ENCODE data around the gene CCDC92.

CCDC92 gene

DNA sequence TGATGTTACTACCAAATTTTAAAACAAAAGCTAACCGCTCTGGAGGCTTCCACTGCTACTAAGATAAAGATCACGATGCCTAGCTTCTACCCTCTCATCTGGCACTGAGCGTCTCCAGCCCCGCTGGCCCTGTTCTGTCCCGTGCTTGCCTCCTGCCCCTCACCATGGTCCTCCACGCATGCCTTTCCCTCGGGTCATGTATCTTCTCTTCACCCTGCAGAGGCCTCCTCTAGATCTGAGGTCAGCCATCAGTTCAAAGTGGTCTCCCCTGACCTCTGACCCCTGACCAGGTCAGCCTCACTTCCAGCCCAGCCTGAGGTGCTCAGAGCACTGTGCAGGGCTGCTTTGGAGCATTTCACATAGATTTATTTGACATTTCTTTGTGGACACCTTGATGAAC lies 28.7 kb upstream of the CCDC92 start:
- DNase-seq = no peak

DNA sequence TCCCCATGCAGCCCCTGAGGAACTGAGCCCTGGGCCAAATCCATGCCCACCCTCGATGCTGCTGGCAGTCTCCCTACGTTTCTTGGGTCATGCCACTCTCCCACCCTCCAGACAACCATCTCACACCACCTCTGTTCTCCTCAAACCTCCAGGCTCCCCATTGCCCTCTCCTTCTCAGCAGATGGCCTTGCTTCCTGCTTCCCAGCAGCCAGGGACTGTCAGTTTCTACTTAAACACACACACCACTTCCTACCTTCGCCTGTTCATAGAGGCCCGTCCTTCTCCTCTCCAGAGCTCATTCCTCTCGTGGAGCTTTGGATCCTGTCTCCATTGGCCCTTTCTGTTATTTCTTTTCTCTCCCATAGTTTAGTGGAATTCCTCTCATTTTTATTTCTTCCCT lies 27.5 kb upstream of the CCDC92 start:
- DNase-seq = no peak

DNA sequence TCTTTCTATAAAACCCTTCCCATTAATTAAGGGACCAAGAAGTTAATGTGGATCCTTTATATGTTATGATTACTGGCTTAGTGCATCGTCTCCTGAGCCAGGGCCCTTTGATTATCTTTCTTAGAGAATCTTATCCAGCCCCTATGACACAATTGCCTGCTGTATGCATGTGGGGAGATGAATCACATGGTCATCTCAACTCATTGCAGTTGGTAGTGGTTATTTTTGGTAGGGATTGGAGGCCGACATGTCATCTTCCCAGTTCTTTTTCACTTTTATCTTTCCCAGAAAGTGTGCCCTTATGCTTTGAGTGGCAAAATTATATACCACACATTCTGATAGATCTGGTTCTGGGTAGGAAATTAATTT lies 26.3 kb upstream of the CCDC92 start:
- DNase-seq = no peak

DNA sequence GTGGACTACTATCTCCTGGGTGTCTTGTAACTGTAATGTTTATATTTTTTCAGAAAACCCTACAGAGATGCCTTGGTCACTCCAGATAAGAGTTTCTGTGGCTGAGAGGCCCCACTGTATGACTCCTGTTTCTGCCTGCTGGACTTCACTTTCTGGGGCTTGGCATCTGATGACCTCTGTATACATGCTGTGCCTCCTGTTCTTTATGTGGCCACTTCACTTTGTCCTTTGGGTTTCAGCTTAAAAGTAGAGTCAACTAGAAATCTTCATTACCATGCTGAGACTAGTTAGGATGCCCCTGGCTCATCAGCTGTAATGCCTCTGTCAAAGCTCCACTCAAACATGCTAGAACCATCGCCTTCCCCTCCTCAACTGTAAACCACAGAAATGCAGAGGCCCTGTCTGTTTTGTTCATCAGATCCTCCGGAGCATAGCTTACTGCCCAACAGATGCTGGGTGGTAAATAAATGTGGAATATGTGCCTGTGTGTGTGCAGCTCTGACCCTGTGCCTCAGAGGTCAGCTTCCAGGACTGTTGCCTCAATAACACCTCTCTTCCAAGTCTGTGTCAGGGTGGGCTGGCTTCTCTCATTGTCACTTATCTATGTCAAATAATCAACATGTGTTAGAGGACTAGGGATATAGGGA lies 25.8 kb upstream of the CCDC92 start:
- DNase-seq = no peak

DNA sequence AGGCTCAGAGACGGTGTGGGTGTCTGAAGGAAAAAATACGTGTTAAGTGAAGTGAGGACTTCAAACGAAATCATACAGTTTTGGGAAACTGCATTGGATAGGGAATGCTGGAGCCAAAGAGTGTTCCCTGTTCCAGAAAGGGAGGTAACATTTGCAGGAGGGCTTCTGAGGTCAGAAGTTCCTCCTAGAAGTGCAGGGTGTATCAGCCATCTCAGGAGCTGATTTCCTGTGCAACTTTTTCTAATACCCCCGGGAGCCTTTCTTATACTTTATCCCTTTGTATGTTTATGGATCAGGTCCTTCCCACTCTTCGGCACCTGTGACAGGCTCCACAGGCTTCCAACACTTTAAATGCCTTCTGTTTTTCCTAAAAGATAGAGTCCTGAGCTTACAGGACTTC lies 25.3 kb upstream of the CCDC92 start:
- DNase-seq = no peak

DNA sequence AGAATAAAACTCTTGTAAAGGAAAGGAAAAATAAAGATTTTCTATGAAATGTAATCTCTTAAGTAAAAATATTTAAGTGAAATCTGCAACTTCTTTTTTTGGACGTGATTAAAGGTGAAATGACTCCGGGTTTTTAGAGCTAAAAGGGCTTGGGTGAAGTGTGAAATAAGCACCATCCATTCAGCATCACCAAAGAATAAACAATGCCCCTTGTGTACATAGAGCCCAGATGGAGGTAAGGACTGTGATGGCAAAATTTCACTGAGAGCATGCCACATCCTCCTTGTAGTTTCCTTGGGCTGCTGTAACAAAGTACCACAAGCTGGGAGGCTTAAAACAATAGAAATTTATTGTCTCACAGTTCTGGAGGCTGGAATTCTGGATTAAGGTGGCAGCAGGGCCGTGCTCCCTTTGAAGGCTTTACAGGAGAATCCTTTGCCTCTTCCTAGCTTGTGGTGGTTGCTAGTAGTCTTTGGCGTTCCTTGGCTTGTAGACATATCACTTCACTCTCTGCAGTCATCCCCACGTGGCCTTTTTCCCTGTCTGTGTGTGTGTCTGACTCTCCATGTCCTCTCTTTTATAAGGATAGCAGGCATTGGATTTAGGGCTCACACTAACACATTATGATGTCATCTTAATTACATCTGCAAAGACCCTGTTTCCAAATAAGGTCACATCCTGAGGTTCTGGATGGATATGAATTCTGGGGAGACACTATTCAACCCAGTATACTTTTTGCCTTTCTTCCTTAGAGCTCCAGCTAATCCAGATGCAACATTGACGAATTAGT lies 24.6 kb upstream of the CCDC92 start:
- DNase-seq = no peak

DNA sequence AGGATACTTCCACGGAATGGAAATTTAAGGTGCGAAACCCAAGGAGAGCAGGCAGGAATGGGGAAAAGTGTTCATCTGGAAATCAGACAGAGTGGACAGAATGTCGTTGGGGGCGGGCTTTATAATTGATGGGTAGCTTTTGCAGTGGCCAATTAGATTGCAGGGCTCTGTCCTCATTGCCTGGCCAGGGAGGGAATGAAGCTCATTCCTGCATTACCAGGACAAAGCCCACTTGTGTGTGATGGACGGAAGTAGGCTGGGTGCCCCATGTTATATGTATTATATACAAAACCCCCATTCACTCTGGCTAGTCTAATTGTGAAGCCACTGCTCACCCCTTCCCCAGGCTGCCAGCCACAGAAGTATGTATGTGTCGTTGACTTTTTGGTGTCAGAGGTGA lies 23.9 kb upstream of the CCDC92 start:
- DNase-seq = no peak

DNA sequence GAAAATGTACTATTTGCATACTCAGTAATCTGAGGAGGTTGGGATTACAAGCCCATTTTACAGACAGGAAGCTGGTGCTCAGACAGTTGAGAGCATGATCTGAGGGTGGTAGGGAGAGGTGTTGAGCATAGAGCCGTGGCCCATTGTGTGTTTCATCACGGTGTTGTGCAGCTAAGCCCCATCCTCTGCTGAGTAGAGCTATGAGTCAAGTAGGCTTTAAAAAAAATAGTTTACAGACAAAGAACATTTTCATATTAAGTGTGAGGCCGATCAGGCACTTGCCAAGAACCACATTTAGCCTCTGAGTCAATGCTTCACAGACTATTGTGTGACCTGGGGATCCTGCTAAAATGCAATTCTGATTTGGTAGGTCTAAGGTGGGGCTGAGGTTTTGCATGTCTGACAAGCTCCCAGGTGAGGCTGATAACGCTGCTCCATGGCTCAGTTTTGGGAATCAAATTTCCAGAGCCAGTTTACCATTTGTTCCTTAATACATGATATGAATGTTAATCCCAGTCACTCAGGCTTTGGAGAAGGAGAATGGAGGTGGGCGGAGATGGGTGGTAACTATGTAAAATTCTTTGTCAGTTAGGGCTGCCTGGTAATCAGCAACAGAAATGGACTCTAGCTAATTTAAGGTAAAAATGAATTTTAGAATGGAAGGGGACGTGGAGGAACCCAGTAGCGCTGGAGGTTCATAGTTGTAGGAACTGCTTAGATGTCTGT lies 22.6 kb upstream of the CCDC92 start:
- no peak for DNase-seq

DNA sequence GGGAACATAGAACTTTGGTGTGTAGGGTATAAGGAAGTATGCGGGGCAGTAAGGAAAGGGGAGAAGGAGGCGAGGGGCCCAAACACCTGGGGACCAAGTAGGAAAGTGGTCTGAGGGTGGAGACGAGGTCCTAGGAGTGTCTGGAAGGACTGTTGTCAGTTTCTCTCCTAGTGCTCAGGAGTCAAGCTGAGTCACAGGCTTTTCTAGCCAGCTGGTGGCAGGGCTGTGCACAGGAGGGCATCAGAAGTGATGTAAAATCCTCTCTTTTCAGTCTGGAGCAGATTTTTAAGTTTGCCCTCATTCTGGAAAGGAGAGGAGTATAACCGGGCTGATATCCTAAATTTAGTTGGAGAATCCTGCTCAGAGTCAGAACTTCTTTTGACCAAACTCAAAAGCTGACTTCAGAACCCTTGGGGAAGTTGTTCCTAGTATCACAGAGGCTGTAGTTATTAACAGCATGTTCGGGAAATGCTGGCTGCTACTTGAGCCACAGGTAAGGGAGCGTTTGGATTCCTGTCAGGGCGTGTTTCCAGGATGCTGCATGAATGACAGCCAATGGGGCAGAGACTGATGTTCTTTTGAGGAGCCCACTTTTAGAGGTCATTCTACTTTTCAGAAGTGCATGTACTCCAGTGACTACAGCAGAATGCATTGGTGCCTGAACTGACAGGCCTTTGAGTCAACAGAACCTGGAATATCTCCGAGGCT lies 19.6 kb upstream of the CCDC92 start:
- DNase-seq = no peak

DNA sequence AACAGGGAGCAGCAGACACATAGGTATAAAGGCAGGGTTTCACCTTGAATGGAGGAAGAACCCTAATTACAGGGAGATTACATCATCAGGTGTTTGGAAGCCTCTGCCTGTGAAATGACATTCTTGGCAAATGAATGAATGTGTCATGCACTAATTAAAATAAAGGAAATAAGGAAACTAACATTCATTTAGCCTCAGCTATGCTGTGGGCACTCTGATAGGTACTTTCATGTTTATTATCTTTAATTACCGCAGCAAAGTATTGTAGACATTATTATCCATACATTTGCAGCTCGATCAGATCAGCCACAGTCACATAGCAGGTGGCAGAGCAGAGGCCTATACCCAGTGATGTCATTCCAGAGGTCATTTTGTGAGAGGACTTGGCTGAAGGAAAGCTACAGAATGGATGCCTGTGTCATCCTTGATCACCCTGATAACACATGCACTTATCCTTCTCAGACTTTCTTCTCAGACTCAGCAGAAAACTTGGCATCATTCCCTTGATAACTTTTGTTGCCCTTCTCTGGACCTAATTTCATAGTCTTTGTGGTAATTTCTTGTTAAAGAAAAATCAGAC lies 18.8 kb upstream of the CCDC92 start:
- no peak for DNase-seq

DNA sequence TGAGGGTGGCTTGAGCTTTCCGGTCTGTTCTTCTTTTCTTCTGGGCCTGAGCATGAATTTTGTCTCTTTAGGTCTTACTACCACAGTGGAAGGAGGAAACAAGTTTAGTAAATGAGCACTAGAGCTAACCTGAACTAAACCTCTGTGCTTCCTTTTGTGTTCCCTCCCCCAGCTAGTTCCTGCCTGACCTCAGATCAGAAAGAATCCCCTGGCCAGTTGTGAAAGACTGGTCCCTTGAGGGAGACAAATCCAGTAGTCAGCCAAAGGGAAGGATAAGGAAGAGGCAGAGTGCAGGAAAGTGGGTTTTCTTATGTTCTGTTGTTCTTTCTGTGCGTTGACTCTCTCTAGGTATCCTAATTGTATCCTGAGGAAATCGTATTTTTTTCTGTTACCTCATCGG lies 17.9 kb upstream of the CCDC92 start:
- no peak for DNase-seq

DNA sequence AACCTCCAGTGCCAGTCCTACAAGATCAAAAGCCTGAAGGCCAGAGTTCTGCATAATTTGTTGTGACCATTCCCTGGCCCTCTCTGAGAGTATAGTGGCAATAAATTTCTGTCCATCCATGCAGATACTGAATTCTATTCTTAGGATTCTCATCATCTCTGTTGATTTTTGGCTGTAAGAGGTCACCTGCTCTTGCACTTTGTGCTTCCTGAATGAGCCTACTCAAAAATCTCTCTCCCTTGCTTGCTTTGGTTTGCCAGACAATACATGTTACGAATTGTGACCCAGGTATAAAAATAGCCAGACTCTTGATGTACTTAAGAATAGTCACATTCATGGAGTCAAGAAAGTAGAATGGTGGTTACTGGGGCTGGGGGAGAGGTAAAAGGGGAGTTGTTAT lies 17.1 kb upstream of the CCDC92 start:
- DNase-seq = no peak

DNA sequence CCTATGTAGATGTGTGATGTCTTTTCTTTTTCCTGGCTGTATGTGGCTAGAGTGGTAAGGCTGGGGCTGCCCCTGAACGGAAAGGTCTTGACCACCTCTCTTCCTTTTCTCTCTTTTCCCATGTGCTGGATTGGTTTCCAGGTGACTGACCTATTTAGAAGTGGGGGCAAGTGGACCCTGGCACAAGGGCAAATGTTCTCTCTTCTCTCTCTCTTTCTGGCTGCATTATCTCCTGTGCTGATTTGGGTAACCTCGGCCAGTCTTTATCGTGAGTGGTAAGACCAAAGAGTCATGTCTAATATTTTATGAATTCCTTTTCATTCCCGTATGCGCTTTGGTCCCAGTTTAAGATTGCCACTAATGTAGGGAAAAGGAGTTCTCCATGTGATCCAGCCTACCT lies 16.5 kb upstream of the CCDC92 start:
- DNase-seq = no peak

DNA sequence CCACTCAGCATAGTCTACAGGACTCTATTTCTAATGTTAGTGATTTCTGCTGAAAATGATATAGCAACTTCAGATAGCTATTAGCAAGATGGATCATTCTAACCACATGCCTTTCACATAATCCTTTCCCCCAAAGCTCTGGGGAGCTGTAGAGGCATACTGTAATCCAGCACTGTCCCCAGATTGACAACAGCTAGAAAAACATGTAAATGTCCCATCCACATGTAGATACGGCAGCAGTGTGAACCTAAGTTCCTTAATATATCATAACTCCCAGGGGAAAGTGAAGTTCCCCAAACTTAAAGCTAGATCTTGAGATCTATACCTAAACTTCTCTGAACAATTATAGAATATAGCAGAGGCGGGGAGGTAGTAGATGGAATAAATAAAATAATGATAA lies 14.4 kb upstream of the CCDC92 start:
- DNase-seq = no peak

DNA sequence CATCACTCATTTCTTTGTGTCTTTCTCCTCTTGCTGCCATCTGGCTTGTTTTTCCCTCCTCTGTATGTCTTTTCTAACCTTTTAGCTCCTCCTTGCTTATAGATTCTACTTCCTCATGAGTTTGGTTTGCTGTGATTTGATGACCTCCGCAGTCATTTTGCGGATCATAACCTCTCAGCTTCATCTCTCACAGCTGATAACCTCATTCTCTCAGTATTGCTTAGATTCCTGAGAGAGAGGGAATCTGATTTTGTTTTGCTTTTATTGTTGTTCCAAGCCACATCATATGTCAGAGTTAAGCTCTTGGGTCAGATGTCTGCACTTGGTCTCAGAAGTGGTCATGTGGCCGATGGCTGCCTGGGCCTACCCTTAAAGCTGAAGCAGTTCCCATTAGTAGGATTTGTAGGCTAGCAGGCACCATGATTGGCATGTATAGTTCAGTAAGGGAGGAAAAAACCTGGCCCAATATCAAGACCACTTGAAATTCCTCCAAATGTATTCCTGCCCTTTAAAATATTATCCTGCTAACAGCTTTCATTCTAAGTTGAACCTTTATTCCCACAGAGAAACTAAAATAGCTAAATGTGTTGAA lies 13.8 kb upstream of the CCDC92 start:
- no peak for DNase-seq

DNA sequence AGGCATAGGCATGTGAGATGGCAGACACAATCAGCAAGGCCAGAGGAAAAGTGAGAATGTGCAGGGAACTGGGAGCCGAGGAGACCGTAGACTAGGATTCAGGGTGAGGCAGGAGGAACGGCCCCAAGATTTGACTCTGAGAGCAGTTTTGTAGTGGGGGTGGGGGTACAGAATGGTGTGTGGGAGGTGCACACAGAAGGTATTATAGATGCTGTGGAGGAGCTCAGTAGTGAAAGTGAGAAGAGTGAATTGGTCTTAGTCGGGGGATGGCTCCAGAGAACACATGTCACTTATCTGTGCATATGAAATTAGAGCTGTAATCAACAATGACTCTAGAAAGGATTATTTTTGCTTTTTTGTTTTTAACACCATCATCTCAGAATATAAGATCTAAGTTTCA lies 12.3 kb upstream of the CCDC92 start:
- DNase-seq = no peak

DNA sequence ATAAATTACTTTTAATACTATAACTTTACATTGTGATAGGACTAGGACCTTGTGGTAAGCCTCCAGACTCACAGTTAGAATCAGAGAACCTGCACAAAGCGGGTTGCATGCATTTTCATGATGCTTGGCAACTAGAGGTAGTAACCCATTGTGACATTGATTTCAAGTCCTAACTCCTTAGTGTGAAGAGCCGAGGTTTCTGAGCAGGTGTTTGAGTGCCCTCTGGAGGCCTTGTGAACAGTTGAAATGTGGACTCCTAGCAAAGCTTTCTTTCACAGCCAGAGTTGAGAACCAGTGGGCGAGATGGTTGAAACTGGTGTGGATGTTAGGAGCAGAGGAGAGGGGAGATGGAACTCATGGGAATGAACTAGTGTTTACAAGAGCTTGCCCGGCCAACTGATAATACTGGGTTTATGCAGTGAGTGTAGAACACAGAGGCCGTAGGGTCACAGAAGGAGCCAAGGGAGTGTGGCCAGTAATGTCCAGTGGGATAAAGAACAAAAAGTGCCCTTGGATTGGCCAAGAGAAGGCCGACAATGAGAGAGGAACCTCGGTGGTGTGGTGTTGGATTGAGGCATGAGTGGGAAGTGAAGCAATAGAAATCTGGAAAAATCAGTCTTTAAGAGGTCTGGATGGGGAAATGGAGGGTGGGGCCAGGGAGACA lies 11.3 kb upstream of the CCDC92 start:
- peak; percentile 16 for DNase-seq

DNA sequence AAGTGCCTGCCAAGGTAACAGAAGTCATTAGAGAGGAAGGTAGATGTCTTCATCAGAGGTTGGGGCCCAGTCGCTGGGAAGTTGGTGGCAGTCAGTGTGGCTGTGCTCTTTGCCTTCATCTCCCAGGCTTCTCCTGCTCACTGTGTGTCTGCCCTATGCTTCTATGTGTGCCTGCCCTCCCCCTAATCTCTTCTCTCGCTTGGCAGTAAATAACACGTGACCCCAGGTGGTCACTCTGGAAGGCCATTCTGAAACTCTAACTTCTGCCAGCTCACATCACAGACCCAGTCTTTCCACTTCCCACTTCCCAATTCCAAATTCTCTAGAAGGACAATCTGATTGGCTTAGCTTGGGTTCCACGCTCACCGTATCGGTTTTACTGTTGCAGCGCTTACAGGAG lies 9.6 kb upstream of the CCDC92 start:
- no peak for DNase-seq

DNA sequence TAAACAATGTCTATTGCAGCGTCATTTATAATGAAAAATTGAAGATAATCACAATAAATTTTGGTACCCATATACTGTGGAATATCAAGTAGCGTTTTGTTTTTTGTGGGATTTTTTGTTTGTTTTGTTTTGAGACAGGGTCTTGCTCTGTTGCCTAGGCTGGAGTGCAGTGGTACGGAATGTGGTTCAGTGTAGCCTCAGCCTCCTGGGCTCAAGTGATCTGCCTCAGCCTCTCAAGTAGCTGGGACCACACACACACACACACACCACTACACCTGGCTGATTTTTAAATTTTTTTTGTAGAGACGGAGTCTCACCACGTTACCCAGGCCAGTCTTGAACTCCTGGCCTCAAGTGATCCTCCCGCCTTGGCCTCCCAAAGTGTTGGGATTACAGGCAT lies 6.9 kb upstream of the CCDC92 start:
- DNase-seq = no peak

DNA sequence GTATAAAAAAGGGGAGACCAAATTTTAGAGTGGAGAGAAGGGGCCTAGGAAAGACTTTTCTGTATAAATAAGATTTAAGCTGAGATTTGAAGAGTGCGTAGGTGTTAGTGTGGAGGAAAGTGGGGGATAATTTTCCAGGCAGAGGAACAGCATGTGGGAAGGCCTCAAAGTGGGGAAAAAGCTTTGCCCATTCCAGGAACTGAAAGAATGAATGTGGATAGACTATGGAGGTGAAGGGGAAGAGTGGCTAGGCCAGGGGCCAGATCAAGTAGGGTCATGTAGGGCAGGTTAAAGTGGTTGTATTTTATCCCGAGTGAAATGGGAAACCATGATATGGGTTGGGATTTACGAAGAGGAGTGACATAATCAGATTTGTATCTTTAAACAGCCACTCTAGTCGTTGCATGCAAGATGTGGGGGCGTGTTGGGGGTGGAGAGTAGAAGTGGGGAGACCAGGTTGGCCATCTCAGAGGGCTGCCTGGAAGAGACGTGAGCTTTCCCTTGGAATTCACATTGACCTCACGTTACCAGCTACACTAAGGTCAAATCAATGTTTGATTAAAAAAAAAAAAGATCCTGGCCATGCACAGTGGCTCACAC lies 3.7 kb upstream of the CCDC92 start:
- DNase-seq = no peak

DNA sequence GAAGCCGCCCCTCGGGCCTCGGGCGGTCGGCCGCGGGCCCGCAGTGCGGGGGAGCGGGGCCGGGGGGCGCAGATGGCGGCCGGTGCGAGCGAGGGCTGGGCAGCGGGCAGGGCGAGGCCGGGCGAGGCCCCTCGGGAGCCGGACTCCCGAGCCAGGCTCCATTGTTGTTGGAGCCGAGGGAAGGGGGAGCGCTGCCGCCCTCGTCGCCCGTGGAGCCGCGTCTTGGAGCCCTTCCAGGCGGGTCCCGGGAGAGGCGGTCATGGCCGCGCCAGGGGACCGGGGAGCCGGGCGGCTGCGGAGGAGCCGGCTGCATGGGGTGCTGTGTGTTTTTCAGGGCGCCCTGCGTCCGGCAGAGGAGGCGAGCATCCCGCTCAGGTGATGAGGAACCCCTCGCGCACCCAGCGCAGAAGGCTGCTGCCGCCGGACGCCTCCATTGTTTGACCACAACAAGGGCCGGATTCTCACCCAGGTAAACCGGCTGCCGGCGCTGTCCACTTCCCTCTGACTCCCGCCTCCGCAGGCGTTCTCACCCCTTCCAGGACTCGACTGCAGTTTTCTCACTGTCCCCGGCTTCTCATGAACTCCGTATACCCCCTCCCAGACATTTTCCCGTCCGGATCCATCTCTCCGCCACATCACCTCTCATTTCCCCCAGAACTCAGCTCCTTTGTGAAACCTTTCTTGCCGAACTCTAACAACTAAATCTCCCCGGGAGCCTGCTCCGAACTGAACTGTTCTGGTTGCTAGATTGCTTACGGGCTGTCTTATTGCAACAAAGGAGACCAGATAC lies 1.1 kb upstream of the CCDC92 start:
- no peak for DNase-seq
